GM19397 (cell line): ENCODE data around the gene TOR1AIP2.

Experiments used
- ATAC-seq: cut with Tn5 transposase; IDR thresholded peaks from one replicate; pipeline ENCODE4 v1.9.1; 2021; ENCODE audit warnings: mild to moderate bottlenecking, moderate library complexity; ENCODE audit not compliant: unreplicated experiment

TOR1AIP2 gene

DNA sequence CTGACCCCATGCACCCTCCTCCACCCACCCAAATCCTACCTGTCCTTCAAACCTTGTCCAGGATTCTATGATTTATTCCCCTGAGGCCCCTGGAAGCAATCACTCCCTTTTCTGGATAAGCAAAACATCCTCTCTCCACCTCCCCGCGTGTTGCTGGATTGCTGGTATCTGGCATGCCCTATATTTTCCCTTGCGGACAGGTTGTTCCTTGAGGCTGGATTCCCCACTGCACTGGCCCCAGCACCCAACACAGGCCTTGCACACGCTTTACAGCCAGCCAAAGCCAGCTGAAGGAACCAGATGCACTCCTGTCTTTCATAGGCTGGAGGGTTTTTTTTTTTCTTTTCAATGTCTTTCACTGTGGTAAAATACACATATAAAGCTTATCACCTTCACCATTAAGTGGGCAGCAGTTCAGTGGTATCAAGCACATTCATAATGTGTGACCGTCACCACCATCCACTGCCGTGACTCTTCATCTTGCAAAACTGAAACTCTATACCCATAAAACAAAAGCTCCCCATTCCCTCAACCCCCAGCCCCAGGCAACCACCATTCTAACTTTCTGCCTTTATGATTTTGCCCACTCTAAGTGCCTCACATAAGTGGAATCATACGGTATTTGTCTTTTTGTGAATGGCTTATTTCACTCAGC lies 50.9 kb downstream of the TOR1AIP2 start:
- ATAC-seq: no peak

DNA sequence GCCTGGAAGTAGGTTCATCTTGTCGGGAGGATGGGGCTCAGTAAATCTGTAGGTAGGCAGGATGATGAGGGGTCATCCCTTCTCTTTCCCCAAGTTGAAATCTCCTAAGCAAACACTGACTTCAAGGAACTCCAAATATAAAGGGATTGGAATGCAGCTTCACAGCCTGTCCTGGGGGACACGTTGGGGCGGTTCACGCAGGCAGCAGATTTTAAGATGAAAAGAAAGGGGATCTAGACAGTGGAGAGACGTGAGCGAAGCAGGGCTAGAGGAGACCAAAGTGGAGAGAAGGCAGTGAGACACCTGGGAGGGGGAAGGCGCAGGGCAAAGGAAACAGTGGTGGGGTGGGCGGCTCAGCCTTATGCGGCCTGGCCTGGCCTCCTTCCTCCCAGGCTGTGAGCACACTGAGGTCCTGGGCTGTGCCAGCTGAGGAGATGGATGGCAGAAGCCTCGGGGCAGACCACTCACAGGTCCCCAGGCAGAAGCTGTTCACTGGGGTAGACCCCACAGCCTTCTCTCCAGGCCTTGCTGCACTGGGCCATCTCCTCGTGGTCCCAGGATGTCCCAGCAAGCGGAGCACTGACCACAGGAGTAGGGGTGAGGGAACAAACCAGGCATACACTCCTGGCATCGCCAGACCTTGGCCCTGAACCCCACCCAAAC lies 51.7 kb downstream of the TOR1AIP2 start:
- no peak for ATAC-seq

DNA sequence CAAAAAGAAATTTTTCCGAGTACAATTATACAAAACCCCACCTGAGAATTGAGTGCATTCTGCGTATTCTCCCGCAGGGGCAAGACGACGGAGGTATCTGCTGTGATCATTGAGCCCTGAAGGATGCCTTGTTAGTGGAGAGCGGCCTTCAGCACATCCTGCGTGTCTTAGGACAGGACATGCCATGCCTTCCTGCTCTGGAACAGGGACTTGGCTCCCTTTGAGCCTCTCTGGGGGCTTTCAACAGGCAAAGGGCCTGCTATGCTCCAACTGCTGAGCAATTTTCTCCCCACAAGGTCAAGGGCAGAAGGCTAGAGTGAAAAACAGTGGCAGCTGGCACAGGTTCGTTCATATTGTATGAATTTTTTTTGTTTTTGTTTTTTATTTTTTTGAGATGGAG lies 52.4 kb downstream of the TOR1AIP2 start:
- no peak for ATAC-seq

DNA sequence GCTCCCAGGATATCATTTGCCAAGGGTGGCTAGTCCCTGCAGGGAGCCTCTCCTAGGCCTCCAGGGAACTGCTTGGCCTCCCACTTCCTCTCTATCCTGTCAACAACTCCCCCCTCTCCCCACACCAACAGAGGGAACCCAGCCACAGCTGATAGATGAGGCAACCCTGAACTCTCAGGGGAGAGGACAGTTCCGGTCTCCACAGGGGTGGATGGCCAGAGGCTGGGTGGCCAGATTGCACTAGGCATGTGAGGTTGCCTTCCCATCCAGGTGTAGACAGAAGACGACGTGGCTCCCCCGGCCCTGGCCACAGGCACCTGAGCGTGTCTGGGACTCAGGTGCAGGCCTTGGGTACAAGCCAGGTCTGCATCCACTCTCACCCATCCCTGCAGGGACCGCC lies 53.3 kb downstream of the TOR1AIP2 start:
- no peak for ATAC-seq

DNA sequence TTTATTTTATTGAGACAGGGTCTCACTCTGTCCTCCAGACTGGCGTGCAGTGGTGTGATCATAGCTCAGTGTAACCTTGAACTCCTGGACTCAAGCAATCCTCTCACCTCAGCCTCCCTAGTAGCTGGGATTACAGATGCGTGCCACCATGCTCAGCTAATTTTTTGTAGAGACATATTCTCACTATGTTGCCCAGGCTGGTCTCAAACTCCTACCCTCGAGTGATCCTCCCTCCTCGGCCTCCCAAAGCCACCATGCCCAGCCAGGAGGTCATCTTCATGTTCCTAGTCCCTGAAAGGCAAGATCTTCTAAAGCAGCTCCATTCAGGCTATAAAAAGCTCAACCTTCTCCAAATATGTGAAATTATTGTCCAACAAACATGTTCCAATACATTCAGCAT lies 53.9 kb downstream of the TOR1AIP2 start:
- no peak for ATAC-seq

DNA sequence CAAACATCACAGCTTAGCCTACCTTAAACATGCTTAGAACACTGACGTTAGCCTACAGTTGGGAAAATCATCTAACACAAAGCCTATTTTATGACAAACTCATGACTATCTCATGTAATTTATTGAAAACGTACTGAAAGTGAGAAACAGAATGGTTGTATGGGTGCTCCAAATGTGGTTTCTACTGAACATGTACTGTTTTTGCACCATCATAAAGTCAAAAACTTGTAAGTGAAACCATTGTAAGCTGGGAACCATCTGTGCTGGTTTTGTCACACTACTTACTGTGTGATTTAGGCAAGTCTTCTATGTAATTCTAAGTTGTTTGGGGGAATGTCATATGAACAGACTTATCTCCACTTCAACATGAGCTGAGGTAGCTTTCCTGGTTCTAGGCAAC lies 55.5 kb downstream of the TOR1AIP2 start:
- ATAC-seq: no peak

DNA sequence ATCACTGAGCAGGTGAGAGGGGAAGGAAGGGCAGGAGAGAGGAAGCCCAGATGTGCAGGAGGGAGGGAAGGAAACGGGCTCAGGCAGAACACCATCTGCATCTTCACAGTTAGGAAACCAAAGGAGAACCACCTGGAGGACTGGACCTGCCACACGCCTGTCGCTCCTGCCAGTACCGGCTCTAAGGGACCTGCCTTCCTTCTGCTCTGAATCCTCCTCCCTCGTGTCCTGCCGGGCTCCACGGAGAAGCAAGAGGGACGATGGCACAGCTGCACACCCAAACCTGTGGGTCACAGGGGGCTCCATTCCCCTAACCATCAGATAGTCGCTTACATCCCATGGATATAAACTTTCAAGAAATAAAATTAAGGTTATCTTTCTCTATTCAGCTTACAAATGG lies 56.1 kb downstream of the TOR1AIP2 start:
- no peak for ATAC-seq

DNA sequence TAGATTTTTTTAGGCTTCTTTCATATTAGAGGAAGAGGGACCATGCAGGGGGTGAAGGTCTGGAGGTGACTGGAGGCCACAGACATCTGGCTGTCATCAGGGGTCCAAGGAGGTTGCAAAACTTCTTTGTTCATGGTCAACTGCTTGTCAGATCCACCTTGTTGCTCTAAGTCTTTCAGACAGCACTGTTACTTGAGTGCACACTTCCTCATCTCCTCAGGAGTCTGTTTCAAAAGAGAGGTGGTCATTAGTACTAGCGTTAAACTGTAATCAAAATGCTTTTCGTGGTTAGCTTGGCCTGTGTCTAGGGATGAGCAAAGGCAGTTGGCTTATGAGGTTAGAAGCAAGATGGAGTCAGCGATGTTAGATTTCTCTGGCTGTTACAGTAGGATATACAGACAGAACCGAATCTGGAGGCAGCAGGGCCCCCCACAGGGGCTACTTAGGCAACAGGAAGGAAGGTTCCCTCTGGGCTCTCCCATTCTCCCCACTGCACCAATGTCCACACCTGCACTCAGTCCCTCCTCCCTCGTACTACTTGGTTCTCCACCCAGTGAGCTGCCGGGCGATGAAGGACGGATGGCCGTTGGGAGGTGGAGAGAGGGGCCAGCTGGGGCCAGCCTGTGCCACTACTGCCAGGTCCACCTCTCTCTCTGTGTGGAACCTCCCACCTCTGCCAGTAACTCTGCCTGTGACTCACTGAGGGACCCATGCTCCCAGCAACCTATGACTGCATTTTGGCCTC lies 57.2 kb downstream of the TOR1AIP2 start:
- no peak for ATAC-seq

DNA sequence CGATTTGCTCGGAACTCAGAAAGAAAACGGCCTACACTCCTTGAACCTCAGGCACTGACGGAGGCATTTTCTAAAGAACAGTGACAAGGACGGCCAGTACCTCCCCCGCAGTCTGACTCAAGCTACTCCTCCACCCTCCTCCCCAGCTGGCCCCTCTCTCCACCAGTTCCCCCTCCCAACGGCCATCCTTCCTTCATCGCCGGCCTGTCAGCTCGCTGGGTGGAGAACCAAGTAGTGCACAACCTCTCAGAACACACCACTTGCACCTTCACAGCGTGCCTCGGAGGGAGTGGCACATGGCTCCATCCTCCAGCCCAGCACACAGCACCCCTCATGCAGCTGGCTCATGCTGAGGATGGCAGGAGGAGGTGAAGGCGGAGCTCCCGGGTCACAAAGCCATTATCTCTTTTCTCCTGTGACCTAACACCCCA lies 58.8 kb downstream of the TOR1AIP2 start:
- no peak for ATAC-seq

DNA sequence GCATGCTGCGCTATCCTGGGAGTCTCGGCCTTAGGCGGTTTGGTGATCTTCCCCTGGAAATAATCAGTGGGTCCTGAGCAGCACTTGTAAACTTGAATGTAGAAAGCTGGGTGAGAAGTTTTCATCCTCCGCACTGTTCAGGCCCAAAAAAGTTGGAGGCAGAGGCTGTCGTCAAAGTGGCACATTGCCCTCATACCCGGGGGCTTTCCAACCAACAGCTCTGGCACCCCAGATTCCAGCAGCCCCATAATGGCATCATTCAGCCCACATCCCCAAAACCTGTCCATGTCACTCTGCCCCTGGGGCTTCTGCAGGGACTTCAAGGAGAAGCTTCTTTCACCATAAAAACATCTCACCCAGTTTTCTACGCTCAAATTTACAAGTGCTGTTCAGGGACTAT lies 59.3 kb downstream of the TOR1AIP2 start:
- no peak for ATAC-seq

DNA sequence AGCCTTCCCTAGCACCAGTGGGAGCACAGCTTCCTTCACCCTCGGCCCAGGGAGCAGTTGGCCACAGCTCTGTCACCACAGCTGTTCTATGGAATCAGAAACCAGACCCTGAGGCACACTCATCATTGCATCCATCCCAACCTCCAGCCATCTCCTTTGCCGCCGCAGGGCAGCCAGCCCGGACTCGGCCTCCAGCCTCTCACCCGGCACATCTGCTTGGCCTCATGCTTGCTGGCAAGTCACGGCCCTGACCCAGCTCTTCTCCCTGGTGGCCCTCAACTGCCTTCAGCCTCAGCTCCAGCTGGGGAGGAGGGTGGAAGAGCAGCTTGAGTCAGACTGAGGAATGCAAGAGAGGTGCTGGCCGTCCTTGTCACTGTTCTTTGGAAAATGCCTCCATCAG lies 59.8 kb downstream of the TOR1AIP2 start:
- no peak for ATAC-seq

DNA sequence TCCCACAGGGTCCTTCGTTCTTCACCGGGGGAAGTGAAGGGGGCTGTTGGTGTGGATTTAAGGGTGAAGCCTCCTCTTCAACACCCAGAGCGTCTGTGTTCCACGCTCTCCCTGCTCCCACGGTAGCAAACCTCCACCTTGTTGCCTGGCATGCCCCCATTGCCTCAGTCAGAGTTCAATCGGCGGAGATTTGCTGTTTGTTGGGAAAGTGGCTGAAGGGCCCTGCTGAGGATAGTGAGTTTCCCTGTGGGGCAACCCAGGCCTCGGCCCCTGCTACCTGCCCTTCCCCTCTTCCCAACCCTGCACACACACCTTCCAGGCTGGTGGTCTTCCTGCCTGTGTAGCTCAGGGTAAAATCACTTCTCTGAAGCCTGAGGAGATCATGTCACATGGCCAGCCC lies 60.5 kb downstream of the TOR1AIP2 start:
- ATAC-seq: no peak

DNA sequence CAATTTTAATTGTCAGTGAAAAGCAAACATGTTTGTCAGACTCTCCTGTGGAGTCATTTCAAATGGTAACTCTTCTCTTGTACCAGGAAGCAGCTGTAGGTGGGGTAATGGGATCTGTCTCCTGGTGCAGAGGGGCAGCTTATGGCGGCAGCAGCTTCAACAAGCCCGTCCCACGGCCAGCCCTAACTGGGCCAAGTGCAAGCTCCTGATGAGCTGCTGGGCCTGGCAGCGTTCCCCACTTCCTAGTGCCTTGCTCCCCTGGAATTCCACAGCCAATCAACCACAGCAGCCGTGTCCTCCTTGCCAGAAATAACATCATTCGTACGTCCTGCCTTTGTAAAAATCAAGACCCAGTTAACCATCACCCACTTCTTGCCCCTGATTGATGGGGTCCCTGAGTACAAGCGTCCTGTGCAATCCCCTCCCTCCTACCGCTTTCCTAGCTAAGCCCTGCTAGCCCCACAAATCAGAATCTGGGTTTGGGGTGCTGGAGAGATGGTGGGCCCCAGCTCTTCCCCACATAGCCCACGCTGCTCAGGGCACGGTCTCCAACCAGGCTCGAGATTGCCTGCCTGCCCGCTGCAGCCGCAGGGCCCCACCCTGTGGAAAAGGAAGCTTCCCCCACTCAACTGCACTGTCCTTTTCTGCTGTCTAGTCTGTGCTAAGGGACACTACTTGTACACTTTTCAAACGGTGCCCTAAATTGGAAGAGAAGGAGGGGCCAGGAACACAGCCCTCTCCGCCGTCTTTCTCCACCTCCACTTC lies 61.2 kb downstream of the TOR1AIP2 start:
- no peak for ATAC-seq

DNA sequence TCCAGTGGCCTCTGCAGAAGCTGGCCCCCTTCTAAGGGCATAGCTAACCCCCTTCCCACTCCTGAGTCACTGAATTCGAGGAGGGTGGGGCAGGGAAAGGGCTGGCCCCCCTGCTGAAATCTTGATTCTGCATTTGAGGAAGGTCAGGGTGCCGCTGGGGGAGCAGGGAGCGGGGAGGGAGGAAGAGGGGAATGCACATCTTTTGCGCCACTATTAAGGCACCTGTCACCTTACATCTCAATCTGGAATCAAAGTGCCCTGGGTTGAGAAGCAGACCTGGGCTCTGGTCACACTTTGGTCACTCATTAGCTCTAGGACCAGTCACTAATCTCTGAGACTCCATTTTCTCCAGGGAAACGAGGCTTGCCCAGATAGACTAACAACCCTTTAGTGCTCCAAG lies 62.0 kb downstream of the TOR1AIP2 start:
- no peak for ATAC-seq

DNA sequence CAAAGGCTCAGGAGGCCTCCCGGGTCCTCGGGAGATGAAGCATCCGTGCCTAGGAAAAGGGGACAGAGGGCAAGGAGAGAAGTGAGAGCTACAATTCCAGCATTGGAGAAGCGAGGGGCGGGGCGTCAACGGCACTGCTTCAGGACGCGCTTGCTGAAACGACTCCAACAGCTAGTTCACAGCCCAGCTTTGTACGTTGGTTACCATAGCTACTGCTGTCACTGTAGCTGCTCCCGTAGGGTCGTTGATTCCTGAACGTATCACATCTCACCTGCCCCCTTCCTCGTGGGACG lies 63.1 kb downstream of the TOR1AIP2 start:
- peak; percentile 37 for ATAC-seq

DNA sequence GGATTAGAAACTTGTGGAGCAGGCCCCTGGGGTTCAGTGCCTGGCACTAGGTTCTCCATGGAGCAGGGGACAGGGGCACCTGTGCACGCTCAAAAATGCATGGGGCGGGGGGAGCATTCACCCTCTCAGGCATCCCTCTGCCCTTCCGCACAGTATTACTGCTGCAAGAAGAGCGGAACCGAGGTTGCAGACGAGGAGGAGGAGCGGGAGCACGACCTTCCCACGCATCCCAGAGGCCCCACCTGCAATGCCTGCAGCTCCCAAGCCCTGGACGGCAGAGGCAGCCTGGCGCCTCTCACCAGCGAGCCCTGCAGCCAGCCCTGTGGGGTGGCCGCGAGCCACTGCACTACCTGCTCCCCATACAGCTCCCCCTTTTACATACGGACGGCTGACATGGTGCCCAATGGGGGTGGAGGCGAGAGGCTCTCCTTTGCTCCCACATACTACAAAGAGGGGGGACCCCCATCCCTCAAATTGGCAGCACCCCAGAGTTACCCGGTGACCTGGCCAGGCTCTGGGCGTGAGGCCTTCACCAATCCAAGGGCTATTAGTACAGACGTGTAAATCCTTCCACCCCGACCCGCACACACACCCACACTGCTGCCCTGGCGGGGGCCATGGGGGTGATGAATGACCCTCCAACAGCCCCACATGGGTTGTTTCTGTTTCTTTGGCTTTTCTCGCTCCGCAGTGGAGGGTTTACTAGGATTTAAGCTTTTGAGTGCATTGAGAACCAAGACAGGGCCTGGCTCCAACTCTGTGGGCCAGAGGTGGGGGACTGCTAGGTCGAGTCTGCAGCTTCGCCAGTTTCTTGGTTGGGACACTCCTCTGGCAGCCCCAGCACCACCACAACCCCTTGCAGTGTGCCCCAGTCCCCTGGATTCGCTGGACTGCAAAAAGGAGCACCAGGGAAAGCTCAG lies 63.7 kb downstream of the TOR1AIP2 start:
- no peak for ATAC-seq

DNA sequence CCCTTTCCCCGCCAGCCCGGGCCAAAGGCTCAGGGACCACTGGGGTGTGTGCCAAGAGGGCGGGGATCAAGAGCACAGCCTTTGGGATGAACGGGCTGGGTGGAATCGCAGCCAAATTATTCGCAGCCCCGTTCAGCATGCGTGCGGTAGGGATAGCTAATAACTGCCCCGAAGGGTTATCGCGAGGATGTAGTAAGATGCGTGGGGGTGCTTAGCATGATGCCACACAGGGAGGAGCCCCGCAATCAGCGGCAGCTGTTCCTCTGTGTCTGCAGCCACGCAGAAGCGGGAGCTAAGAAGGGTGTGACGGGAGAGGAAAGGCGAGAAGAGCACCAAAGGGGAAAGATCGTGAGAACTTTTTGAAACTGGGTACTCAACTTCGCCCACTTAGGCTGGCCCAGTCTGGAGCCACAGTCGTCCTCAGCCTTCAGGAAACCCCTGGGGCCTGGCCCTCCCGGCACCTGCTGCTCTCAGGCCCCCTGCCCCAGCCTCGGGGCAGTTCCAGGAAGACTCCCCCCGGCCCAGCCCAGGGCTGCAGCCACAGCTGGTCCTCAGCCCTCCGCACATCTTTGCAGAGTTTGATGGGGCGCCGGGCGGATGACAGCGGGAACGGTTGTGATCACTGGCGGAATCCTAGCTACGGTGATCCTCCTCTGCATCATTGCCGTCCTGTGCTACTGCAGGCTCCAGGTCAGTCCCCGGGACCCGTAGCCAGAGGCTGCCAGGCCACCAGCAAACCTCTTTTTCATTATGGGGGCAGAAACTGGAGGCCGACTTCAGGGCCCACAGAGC lies 64.9 kb downstream of the TOR1AIP2 start:
- no peak for ATAC-seq

DNA sequence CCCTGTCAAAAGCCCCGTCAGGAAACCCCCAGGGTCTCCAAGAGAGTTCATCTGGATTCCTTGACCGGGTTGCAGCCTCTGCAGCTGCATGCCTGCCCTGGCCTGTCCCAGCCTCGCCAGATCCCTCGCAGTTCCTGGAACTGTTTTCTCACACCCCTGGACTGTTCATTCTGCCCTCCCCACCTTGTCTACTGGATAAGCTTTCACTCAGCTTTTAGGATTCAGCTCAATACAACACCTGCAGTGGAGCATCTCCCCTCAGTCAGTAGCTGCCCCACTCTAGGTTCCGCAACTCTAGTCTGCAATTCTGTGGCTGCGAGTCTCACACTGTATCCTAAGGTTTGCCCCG lies 67.3 kb downstream of the TOR1AIP2 start:
- no peak for ATAC-seq

DNA sequence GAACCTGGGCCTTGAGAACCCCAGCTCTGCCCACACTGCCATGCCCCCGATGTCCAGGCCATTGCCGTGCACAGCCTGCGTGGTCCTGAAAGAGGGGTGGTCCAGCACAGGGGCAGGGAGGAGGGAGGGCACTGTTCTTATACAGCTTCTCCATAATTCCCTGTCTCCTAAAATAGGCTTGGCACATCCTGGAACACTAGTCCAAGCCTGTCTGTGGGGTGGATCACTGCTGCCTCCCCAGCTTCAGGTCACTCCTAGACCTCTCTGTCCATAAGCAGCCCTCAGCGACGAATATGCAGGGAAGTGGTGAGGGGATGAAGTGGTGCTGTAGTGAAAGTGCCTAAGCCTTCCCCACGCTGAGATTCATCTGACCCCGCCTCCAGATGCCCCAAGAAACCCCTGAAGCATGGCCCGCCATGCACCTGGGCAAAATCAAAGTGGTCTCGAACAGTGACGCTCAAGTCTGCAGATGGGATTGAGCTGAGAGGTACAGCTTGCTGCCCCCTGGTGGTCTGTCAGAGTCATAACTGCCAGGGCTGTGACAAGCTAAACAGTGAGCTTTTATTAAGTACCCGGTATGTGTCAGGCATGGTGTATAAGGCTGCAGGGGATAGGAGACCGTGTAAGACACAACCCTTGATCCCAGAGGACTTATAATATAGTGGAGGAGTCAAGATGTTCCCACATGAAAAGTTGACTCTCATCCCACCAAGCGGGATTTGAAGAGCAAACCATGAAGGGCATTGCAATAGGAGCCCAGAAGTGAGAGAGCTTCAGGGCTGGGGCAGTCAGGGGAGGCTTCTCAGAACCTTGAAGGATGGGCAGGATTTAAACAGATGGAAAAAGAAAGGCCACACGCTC lies 67.9 kb downstream of the TOR1AIP2 start:
- peak; percentile 62 for ATAC-seq
